DMS 273 (cell line): Measurements from ENCODE around the gene LPCAT1.
"Not testable (repeated sequence)": the region's sequence is repeated elsewhere in the genome, so short reads cannot be mapped to it uniquely, and the experiment has no call there.

Experiments used
- DNase-seq: peaks from one replicate; lab custom pipeline; 2025; ENCODE audit not compliant: unreplicated experiment; lab: John Stamatoyannopoulos, UW

The LPCAT1 gene

DNA sequence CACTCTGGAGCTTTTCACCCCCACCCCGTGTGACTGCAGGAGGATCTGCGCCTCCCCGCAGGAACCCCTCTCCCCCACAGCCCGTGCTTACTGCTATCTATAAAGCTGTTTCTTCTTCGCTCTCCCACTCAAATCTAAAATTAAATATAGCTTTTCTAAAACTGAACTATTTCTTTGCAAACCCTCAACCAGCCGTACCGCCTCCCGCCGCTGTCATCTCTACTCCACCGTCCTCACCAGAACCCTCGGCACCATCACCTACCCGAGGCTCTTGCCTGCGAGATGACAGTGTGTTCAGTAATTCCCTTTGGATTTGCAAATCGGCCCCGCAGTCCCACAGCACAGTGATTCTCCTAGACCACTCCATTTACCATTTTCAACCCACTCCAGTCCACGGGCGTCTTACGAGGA lies 13.6 kb downstream of the LPCAT1 start:
- DNase-seq = no peak

GRCh38 chr5:1509346-1510085 lies 14.2 kb downstream of the LPCAT1 start:
- DNase-seq = no peak

DNA sequence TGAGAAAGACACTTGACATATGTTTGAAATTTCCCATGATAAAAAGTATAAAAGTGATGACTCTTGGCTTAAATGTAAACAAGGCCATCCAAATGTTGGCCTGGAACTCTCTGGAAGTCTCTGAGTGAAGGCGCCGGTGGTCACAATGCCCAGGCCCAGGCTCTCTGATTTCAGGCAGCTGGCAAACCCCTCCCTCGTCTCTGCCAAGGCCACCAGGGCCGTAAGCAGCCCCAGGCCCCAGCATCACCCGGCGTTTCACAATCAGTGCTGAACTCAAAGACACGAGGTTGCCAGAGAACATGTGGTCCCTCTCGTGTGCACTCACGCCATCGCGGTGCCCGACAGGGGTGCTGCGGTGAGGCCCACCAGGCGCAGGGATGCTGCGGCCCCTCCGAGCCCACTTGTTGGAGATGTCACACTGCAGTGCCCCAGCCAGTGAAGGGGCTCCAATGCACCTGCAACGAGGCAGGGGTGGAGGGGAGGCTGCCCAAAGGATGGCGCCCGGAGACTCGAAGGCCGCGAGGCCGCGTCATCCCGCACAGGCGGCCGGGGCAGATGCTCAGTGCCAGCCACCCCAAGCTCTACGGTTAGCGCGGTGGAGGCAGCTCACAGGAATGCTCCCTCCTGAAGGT lies 15.0 kb downstream of the LPCAT1 start:
- DNase-seq = no peak

GRCh38 chr5:1507961-1508658 lies 15.7 kb downstream of the LPCAT1 start:
- no peak for DNase-seq

DNA sequence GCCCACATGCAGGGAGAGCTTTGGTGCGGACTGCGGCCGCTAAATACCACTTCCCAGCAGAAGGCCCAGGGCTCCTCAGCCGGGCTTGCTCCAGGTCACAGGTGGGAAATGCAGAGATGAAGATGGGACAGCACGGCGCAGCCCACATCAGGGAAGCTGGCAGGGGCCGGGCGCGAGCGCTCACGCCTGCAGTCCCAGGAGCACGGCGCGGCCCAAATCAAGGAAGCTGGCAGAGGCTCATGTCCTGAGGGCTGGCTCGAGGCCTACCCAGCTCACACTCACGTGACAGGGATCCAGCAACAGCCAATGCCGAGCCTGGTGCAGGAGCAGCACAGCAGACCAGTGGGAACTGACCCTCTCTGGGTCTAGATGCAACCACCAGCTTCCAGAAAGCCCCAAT lies 16.3 kb downstream of the LPCAT1 start:
- no peak for DNase-seq

GRCh38 chr5:1507014-1507375 lies 16.8 kb downstream of the LPCAT1 start:
- DNase-seq = no peak

GRCh38 chr5:1506242-1507013 lies 17.3 kb downstream of the LPCAT1 start:
- no peak for DNase-seq

DNA sequence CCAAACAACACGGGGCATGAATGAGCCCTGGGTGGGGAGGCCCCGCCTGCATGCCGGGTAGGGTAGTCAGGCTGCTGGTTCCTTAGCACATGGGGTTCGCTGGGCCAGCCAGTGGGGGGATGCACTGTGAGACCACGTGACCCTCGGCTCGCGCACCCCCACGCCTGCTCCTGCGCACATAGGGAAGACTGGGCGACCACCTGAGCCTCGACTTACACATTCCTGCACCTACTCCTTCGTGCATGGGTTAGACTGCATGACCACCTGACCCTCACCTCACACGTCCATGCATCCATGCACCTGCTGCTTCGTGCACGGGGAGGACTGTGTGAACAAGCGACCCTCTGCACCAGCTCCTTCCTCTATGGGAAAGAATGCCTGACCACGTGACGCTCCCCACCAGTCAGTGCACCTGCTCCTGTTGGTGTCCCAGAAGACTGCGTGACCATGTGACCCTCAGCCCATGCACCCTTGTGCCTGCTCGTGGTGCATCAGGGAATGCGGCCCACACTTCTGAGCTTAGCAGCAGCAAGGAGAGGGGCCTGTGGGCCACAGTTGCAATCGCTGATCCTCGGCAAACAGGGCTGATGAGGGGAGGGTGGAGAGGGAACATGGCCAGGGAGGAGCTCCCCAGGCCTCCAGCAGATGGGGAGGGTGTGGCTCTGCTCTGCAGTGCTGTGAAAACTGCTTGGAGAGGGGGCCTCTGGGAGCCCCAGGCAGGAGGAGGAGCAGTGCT lies 18.1 kb downstream of the LPCAT1 start:
- peak; percentile 90 for DNase-seq

GRCh38 chr5:1505089-1505488 lies 18.7 kb downstream of the LPCAT1 start:
- not testable (repeated sequence) for DNase-seq

GRCh38 chr5:1504617-1505016 lies 19.1 kb downstream of the LPCAT1 start:
- no peak for DNase-seq

DNA sequence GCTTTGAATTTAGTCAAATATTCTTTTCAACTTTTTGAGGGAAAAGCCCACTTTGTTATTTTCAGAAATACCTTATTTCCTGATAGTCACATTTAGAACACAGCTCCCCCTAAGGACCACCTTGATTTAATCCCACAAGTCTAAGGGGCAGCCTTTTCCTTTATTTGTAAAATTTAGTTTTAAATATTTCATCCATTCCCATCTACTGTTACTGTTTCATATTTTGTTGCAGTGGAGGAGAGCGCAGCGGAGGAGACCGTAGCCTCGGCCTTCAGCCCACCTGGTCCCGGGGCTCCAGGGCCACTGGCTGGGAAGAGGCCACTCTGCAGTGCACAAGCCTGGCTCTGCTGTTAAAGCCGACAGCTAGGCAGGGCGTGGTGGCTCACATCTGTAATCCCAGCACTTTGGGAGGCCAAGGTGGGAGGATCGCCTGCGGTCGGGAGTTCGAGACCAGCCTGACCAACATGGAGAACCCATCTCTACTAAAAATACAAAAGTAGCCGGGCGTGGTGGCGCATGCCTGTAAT lies 19.6 kb downstream of the LPCAT1 start:
- DNase-seq = no peak

GRCh38 chr5:1503241-1504068 lies 20.3 kb downstream of the LPCAT1 start:
- no peak for DNase-seq

DNA sequence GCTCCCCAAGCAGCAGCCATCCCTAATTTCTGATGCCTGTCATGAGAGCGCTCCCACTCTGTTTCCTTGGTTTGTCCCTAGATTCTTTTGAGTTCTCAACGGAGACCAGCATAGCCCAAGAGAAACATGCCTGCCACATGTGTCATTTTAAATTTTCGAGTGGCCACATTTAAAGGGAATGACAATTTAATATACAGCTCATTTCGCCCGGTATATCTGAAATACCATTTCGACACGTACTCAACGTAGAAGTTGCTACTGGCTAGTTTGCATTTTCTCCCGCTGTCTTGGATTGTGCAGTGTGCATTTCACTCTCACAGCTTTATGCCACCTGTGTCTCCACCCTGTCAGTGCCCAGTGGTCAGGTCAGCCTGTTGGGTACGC lies 21.0 kb downstream of the LPCAT1 start:
- no peak for DNase-seq

- peak; percentile 34 for DNase-seq
Observed at GRCh38 chr5:1502046-1502736, 21.6 kb downstream of the LPCAT1 start.

DNA sequence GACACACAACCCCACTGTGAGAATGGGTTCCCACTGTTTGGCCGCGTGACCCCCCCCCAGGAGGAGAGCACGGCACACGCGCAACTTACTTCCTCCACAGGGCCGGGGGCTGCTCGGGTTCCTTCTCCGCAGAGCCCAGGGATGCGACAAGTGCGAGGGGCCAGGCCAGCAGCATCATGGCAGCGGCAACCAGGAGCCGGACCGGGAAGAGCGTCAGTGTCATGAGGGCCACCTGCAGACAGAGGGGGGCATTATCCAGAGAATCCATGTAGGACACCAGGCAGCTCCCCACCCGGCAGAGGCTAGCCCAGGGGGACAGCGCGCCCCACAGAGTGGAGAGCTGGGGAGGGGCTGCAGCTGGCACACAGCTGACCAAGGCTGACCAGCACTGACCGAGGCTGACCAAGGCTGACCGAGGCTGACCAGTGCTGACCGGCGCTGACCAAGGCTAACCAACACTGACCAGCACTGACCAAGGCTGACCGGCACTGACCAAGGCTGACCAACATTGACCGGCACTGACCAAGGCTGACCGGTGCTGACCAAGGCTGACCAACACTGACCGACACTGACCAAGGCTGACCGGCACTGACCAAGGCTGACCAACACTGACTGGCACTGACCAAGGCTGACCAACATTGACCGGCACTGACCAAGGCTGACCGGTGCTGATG lies 22.3 kb downstream of the LPCAT1 start:
- DNase-seq = no peak

- DNase-seq = no peak
Observed at GRCh38 chr5:1500411-1501091, 23.2 kb downstream of the LPCAT1 start.

- no peak for DNase-seq
Observed at GRCh38 chr5:1499851-1500250, 23.9 kb downstream of the LPCAT1 start.
